ENCODE measurements around the gene SLC30A7.

The SLC30A7 gene

GRCh38 chr1:100953960-100954730 is 58.3 kb downstream of the SLC30A7 start:
- Histone ChIP-seq H3K4me1 (ENCODE audit: control insufficient read depth, low read depth, low read length) (peaks cover 34% of the 10 kb centered on the region), H3K9me3 (ENCODE audit: control insufficient read depth, low read depth, low read length) (no peaks in the 10 kb centered on the region), H3K27ac (ENCODE audit: low read length) (no peak overlapping the region), H3K9ac (ENCODE audit: low read length) (no peak overlapping the region), H3K27me3 (ENCODE audit: control insufficient read depth, insufficient read depth, low read length) (no peaks in the 10 kb centered on the region), H3K36me3 (ENCODE audit: control insufficient read depth, low read depth, low read length) (peaks cover 3% of the 10 kb centered on the region), H3K4me3 (ENCODE audit: low read length) (no peak overlapping the region)

- no peak overlapping the region for H3K4me3 ChIP-seq (ENCODE audit: low read length)
- H3K27ac ChIP-seq (ENCODE audit: low read length): no peak overlapping the region
- no peaks in the 10 kb centered on the region for H3K27me3 ChIP-seq (ENCODE audit: control insufficient read depth, insufficient read depth, low read length)
- H3K4me1 ChIP-seq (ENCODE audit: control insufficient read depth, low read depth, low read length): peaks cover 24% of the 10 kb centered on the region
- peaks cover 3% of the 10 kb centered on the region for H3K36me3 ChIP-seq (ENCODE audit: control insufficient read depth, low read depth, low read length)
- no peak overlapping the region for H3K9ac ChIP-seq (ENCODE audit: low read length)
- no peaks in the 10 kb centered on the region for H3K9me3 ChIP-seq (ENCODE audit: control insufficient read depth, low read depth, low read length)
These were observed 59.4 kb downstream of the SLC30A7 start for GRCh38 chr1:100955322-100955721.

GRCh38 chr1:100959502-100960060 is 63.7 kb downstream of the SLC30A7 start:
- H3K9me3 ChIP-seq (ENCODE audit: control insufficient read depth, low read depth, low read length): no peaks in the 10 kb centered on the region
- no peaks in the 10 kb centered on the region for H3K36me3 ChIP-seq (ENCODE audit: control insufficient read depth, low read depth, low read length)
- H3K27ac ChIP-seq (ENCODE audit: low read length): no peak overlapping the region
- no peaks in the 10 kb centered on the region for H3K4me1 ChIP-seq (ENCODE audit: control insufficient read depth, low read depth, low read length)
- no peaks in the 10 kb centered on the region for H3K27me3 ChIP-seq (ENCODE audit: control insufficient read depth, insufficient read depth, low read length)
- no peak overlapping the region for H3K4me3 ChIP-seq (ENCODE audit: low read length)
- no peak overlapping the region for H3K9ac ChIP-seq (ENCODE audit: low read length)

GRCh38 chr1:100960098-100960497 is 64.2 kb downstream of the SLC30A7 start:
- H3K9ac ChIP-seq (ENCODE audit: low read length): no peak overlapping the region

GRCh38 chr1:100968621-100969020 is 72.7 kb downstream of the SLC30A7 start:
- peaks cover 23% of the 10 kb centered on the region for H3K36me3 ChIP-seq (ENCODE audit: control insufficient read depth, low read depth, low read length)
- H3K4me1 ChIP-seq (ENCODE audit: control insufficient read depth, low read depth, low read length): peaks cover 14% of the 10 kb centered on the region
- no peak overlapping the region for H3K4me3 ChIP-seq (ENCODE audit: low read length)
- no peaks in the 10 kb centered on the region for H3K9me3 ChIP-seq (ENCODE audit: control insufficient read depth, low read depth, low read length)
- H3K27me3 ChIP-seq (ENCODE audit: control insufficient read depth, insufficient read depth, low read length): no peaks in the 10 kb centered on the region
- H3K9ac ChIP-seq (ENCODE audit: low read length): no peak overlapping the region
- no peak overlapping the region for H3K27ac ChIP-seq (ENCODE audit: low read length)

More at GRCh38 chr1:100960098-100960497, 64.2 kb downstream of the SLC30A7 start:
- no peak overlapping the region for H3K4me3 ChIP-seq (ENCODE audit: low read length)
- H3K36me3 ChIP-seq (ENCODE audit: control insufficient read depth, low read depth, low read length): no peaks in the 10 kb centered on the region
- no peaks in the 10 kb centered on the region for H3K27me3 ChIP-seq (ENCODE audit: control insufficient read depth, insufficient read depth, low read length)
- no peaks in the 10 kb centered on the region for H3K9me3 ChIP-seq (ENCODE audit: control insufficient read depth, low read depth, low read length)
- H3K4me1 ChIP-seq (ENCODE audit: control insufficient read depth, low read depth, low read length): no peaks in the 10 kb centered on the region
- no peak overlapping the region for H3K27ac ChIP-seq (ENCODE audit: low read length)

GRCh38 chr1:100969327-100969726 is 73.4 kb downstream of the SLC30A7 start:
- H3K27me3 ChIP-seq (ENCODE audit: control insufficient read depth, insufficient read depth, low read length): no peaks in the 10 kb centered on the region
- no peak overlapping the region for H3K27ac ChIP-seq (ENCODE audit: low read length)
- no peaks in the 10 kb centered on the region for H3K9me3 ChIP-seq (ENCODE audit: control insufficient read depth, low read depth, low read length)
- H3K4me1 ChIP-seq (ENCODE audit: control insufficient read depth, low read depth, low read length): peaks cover 14% of the 10 kb centered on the region
- H3K4me3 ChIP-seq (ENCODE audit: low read length): no peak overlapping the region
- H3K9ac ChIP-seq (ENCODE audit: low read length): no peak overlapping the region
- peaks cover 23% of the 10 kb centered on the region for H3K36me3 ChIP-seq (ENCODE audit: control insufficient read depth, low read depth, low read length)

GRCh38 chr1:100971021-100971420 is 75.1 kb downstream of the SLC30A7 start:
- H3K4me3 ChIP-seq (ENCODE audit: low read length): no peak overlapping the region
- peaks cover 14% of the 10 kb centered on the region for H3K4me1 ChIP-seq (ENCODE audit: control insufficient read depth, low read depth, low read length)

GRCh38 chr1:100972185-100972584 is 76.3 kb downstream of the SLC30A7 start:
- no peak overlapping the region for H3K4me3 ChIP-seq (ENCODE audit: low read length)
- peaks cover 21% of the 10 kb centered on the region for H3K36me3 ChIP-seq (ENCODE audit: control insufficient read depth, low read depth, low read length)
- no peaks in the 10 kb centered on the region for H3K9me3 ChIP-seq (ENCODE audit: control insufficient read depth, low read depth, low read length)
- no peak overlapping the region for H3K27ac ChIP-seq (ENCODE audit: low read length)
- no peak overlapping the region for H3K9ac ChIP-seq (ENCODE audit: low read length)
- H3K27me3 ChIP-seq (ENCODE audit: control insufficient read depth, insufficient read depth, low read length): no peaks in the 10 kb centered on the region
- H3K4me1 ChIP-seq (ENCODE audit: control insufficient read depth, low read depth, low read length): peaks cover 14% of the 10 kb centered on the region

More at GRCh38 chr1:100971021-100971420, 75.1 kb downstream of the SLC30A7 start:
- H3K27me3 ChIP-seq (ENCODE audit: control insufficient read depth, insufficient read depth, low read length): no peaks in the 10 kb centered on the region
- no peak overlapping the region for H3K9ac ChIP-seq (ENCODE audit: low read length)
- H3K27ac ChIP-seq (ENCODE audit: low read length): no peak overlapping the region
- no peaks in the 10 kb centered on the region for H3K9me3 ChIP-seq (ENCODE audit: control insufficient read depth, low read depth, low read length)
- peaks cover 24% of the 10 kb centered on the region for H3K36me3 ChIP-seq (ENCODE audit: control insufficient read depth, low read depth, low read length)

- Histone ChIP-seq H3K9me3 (ENCODE audit: control insufficient read depth, low read depth, low read length) (no peaks in the 10 kb centered on the region), H3K4me3 (ENCODE audit: low read length) (no peak overlapping the region), H3K27me3 (ENCODE audit: control insufficient read depth, insufficient read depth, low read length) (no peaks in the 10 kb centered on the region), H3K27ac (ENCODE audit: low read length) (no peak overlapping the region), H3K9ac (ENCODE audit: low read length) (no peak overlapping the region), H3K4me1 (ENCODE audit: control insufficient read depth, low read depth, low read length) (peaks cover 2% of the 10 kb centered on the region), H3K36me3 (ENCODE audit: control insufficient read depth, low read depth, low read length) (peaks cover 11% of the 10 kb centered on the region)
These were observed 81.0 kb downstream of the SLC30A7 start for GRCh38 chr1:100976936-100977335.

GRCh38 chr1:100979631-100980030 is 83.7 kb downstream of the SLC30A7 start:
- H3K9ac ChIP-seq (ENCODE audit: low read length): no peak overlapping the region
- H3K9me3 ChIP-seq (ENCODE audit: control insufficient read depth, low read depth, low read length): no peaks in the 10 kb centered on the region
- no peak overlapping the region for H3K4me3 ChIP-seq (ENCODE audit: low read length)
- no peaks in the 10 kb centered on the region for H3K27me3 ChIP-seq (ENCODE audit: control insufficient read depth, insufficient read depth, low read length)
- H3K27ac ChIP-seq (ENCODE audit: low read length): no peak overlapping the region
- peaks cover 11% of the 10 kb centered on the region for H3K36me3 ChIP-seq (ENCODE audit: control insufficient read depth, low read depth, low read length)
- H3K4me1 ChIP-seq (ENCODE audit: control insufficient read depth, low read depth, low read length): no peaks in the 10 kb centered on the region

- H3K4me1 ChIP-seq (ENCODE audit: control insufficient read depth, low read depth, low read length): no peaks in the 10 kb centered on the region
- H3K9me3 ChIP-seq (ENCODE audit: control insufficient read depth, low read depth, low read length): no peaks in the 10 kb centered on the region
- no peak overlapping the region for H3K27ac ChIP-seq (ENCODE audit: low read length)
- peaks cover 3% of the 10 kb centered on the region for H3K36me3 ChIP-seq (ENCODE audit: control insufficient read depth, low read depth, low read length)
- no peak overlapping the region for H3K9ac ChIP-seq (ENCODE audit: low read length)
- H3K27me3 ChIP-seq (ENCODE audit: control insufficient read depth, insufficient read depth, low read length): no peaks in the 10 kb centered on the region
- no peak overlapping the region for H3K4me3 ChIP-seq (ENCODE audit: low read length)
These were observed 86.9 kb downstream of the SLC30A7 start for GRCh38 chr1:100982793-100983192.

GRCh38 chr1:100988121-100988520 is 92.2 kb downstream of the SLC30A7 start:
- no peaks in the 10 kb centered on the region for H3K27me3 ChIP-seq (ENCODE audit: control insufficient read depth, insufficient read depth, low read length)
- H3K36me3 ChIP-seq (ENCODE audit: control insufficient read depth, low read depth, low read length): peaks cover 25% of the 10 kb centered on the region
- no peak overlapping the region for H3K27ac ChIP-seq (ENCODE audit: low read length)

More at GRCh38 chr1:100988121-100988520, 92.2 kb downstream of the SLC30A7 start:
- Histone ChIP-seq H3K9me3 (ENCODE audit: control insufficient read depth, low read depth, low read length) (no peaks in the 10 kb centered on the region), H3K4me3 (ENCODE audit: low read length) (no peak overlapping the region), H3K4me1 (ENCODE audit: control insufficient read depth, low read depth, low read length) (no peaks in the 10 kb centered on the region), H3K9ac (ENCODE audit: low read length) (no peak overlapping the region)
